Stimulated activated CD4-positive, alpha-beta T cell treated with anti-CD3 and anti-CD28 coated beads, Interleukin-1b, Interleukin-23, amount 100 ng/mL, for 4 hours (primary cell): ENCODE results near the gene PRICKLE2.

Experiments
- DNase-seq, 2 donors: peaks; one replicate each; pipeline ENCODE4 v3.0.0-alpha.2; 2020; ENCODE audit warnings: low read depth in 2 of 2

Gene PRICKLE2

DNA sequence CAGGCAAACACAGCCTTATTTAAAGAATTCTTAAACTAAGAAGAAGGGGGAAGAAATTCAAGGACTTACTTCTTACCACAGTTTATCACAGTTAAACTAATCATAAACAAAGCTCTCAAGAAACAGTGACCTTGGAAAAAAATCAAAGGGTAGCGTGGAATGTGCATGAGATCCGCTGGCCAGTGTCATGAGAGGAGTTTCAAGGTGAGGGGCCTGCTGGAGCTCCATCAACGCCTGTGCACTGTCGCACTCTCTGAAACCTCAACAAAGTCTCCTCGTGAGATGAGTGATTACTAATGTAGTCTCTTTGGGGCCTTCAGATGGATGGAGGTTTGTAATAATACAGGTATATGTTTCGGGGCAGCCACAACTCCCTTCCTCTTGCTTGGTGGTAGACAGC is 28.4 kb upstream of the PRICKLE2 start:
- DNase-seq, result no peak

GRCh38 chr3:64251019-64251418 is 25.8 kb upstream of the PRICKLE2 start:
- no peak for DNase-seq

- DNase-seq, result no peak
These were observed 22.9 kb upstream of the PRICKLE2 start for GRCh38 chr3:64247991-64248646.

DNA sequence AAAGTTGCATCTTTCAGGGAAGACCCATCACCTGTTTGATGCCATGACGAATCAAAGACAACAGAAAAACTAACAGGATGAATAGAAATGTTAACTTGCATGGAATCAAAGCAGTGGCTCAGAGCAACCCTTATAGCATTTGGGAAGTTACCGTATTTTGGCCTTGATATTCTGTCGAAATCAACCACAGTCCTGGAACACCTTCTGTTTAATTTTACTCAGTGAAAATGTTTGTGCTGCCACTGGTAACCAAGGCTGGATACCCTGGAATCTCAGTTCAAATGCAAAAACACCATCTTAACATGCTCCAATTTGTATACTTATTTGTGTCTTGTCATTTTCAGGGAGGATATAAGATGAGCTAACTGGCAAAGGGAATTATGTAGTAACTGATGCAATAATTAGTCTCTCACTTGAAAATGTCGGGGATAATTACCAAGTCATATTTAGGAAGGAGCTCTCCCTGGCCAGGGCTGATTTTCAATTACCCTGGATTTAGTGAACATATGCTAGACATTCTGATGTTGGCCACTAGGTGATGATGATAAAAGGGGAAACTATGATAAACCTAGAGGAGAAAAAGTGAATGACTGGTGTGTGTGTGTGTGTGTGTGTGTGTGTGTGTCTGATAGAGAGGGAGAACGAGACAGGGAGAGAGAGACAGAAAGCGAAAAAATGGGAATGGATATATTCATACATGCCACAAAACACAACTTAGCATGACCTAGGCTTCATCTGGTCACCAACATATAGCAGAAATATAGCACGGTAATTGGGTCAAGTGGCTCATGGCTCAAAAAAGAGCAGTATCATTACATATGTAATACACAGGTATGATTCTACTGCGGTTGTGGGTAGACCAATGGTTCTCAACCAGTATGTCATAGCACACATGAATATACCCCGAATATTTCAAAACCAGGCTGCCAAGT is 19.0 kb upstream of the PRICKLE2 start:
- DNase-seq, result no peak

- no peak for DNase-seq
These were observed 17.2 kb upstream of the PRICKLE2 start for GRCh38 chr3:64242435-64242834.

GRCh38 chr3:64240959-64241358 is 15.7 kb upstream of the PRICKLE2 start:
- DNase-seq, result no peak

GRCh38 chr3:64240396-64240795 is 15.1 kb upstream of the PRICKLE2 start:
- DNase-seq, result no peak

- DNase-seq, result no peak
These were observed 14.6 kb upstream of the PRICKLE2 start for GRCh38 chr3:64239841-64240240.

- no peak for DNase-seq
These were observed 13.9 kb upstream of the PRICKLE2 start for GRCh38 chr3:64238971-64239667.

DNA sequence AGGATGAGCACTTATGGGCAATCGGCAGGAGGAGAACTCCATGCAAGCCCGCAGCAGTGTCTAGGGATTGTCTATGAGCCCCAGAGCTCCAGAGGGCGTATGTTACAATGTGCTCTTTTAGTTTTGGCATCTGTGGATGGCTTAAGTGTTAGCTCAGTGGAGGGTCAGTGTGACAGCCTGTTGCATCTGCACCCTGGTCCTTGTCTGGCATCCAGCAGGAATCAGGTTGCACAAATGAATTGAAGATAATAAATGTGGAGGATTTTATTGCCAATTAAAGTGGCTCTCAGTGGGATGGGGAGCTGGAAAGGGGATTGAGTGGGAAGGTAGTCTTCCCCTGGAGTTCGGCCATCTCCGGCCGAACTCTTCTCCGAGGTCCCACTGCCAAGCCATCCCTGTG is 11.8 kb upstream of the PRICKLE2 start:
- no peak for DNase-seq

- DNase-seq, result no peak
These were observed 10.3 kb upstream of the PRICKLE2 start for GRCh38 chr3:64235605-64236004.

- DNase-seq, result no peak
These were observed 9.3 kb upstream of the PRICKLE2 start for GRCh38 chr3:64234571-64234970.

- DNase-seq, result no peak
These were observed 7.6 kb upstream of the PRICKLE2 start for GRCh38 chr3:64232821-64233220.

DNA sequence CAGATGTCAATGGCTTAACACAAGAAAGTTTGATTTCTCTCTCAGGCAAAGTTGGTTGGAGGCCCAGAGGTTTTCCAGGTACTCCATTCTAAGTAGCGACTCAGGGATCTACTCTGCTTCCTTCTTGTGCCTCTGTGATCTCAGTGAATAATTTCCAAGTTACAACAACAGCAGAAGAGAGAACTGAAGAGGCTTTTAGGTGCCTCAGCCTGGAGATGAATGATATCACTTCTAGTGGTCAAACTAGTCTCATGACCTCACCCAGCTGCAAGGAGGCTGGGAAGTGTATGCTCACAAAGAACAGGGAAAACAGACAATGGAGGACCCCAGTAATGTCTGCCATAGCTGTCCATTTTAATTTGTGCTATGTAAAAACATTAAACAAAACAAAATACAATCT is 4.6 kb upstream of the PRICKLE2 start:
- DNase-seq, result no peak

DNA sequence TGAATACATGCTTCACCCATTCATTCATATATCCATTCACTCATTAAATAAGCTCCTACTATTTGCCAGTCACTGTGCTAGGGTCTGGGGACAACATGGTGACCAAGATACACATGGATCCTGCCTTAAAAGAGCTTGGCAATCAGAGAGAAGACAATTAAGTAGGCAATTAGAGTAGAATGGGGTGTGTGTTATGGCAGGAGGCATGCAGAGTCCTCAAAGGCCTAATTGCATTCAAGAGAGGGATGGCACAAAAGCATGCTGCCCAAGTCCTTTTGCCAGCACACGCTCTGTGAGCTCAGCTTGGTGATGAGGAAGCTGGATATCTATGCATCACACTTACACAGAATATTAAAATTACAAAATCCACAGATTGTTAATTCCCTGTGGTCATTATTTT is 2.8 kb upstream of the PRICKLE2 start:
- DNase-seq, result no peak

GRCh38 chr3:64226730-64227129 is 1.5 kb upstream of the PRICKLE2 start:
- DNase-seq, result no peak

- DNase-seq, result no peak
These were observed 631 bp upstream of the PRICKLE2 start for GRCh38 chr3:64225695-64226499.

DNA sequence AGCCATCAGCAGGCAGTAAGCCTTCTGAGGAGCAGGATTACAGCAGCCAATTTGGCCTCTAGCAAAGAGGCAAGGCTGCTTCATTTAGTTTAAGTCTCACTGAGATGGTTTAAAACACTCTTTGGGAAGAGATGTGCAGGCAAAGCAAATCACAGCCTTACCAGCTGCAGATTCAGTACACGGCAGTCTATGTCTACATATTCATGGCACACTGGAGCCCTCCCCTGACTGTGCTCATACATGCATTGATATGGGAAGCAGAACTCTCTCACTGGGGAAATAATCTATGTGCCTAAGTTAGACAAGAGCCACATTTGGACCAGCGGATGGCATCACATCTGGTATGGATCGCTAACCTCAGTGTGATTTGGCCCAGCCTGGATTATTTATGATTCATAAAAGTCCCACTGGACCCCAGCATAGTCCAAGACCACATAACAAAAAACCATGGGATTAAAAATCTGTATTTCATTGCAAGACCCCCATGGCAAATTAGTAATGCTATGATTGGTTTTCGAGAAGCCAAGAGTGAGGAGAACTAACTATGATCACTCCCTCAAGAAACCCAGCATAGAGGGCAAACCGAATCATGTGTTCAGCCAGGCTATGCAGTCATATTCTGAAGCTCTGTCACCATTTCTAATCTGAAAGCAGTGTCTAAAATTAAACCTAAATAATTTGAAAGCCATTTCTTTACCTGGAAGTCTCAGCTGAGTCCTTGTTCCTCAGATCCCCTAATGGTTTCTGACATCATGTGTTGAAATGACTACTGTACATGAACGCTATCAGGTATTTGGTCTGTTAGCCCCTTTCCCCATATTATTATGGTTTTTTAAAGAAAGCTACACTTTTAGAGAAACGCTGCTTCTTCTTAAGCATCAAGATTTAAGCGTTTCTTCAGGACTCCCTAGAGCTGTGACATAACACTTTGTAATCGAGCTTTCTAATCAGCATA is 1.2 kb downstream of the PRICKLE2 start:
- no peak for DNase-seq

DNA sequence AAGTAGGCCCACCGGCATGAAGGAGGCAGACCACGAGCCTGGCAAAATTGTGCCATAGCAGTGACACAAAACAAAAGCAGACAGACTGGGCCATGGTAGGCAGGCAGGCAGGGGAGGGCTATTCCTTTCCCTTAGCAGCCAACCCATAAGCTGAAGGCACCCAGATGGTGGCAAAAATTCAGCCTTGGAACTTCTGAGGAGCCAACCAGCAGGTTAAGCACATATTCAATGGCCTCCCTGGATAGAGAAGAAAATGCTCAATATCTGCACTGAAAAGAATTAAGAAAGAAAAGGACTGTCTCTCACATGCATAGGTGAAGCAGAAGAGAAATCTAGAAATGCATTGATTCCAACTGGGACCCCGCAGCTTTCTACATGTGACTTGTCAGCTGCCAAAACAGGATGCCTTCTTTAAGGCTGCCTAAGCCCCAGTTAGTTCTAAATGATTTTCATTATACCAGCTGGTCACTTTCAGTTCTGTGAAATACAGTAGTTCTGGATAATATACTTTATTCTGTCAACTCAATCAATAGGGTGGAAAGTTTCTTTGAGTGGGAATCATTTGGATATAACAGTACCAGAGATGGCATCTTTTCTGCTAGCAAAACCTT is 2.7 kb downstream of the PRICKLE2 start:
- DNase-seq, result no peak

DNA sequence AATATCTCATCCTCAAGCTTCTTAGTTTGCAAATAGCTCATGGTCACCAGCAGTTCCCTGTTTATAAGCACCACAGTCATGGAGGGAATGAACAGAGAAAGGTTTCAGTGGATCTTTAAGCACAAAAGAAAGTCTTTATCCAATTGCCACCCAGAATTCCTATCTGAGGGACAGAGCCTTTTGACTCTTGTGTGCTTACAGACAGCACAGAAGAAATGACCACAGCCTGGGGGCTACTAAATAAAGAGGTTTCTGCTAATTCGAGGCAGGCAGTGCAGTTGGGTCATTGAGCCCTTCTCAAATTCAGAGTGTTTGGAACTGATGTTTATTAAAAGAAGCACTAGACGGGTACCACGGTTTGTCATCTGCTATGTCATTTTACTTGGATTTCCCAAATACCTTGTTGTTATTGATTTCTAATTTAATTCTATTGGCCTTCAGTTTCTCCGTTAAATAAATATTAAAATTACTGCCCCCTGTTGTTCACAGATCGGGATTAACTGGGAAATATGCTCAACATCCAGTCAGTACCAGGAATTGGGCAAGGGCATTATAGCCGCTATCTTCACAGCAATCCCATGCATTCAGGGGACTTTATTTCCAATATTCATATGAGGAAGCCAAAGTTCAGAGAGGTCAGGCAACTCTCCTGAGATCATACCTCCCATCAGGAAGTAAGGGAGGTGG is 3.6 kb downstream of the PRICKLE2 start:
- no peak for DNase-seq
